GM12878 (cell line): Measurements from ENCODE around the gene PRPSAP2. TPM values are rescaled to one million over a fixed set of nuclear protein-coding genes. Genes with fewer than 3 reads are reported as not detected.

Source experiments
- ATAC-seq: fragments of 200-7000 bp; cut with Tn5 transposase; 3 replicates; pipeline ENCODE4 v1.9.1; 2020; ENCODE audit warnings: mild to moderate bottlenecking, moderate library complexity
- BruUV-seq: library from RNA; stranded (reverse); fragments of 400-500 nt; replicated peaks from 2 replicates; lab custom pipeline; 2021; lab: Mats Ljungman, UMichigan
- CTCF ChIA-PET: fragments of 300-600 bp; sonication (Branson Sonifier 250); formaldehyde crosslinking; extraction: SDS; loops from one replicate; lab custom pipeline; 2021; ENCODE audit warnings: inconsistent platforms; lab: Yijun Ruan, JAX
- POLR2A ChIA-PET: fragments of 350-600 bp; formaldehyde crosslinking; extraction: SDS; loops from one replicate; lab custom pipeline; 2021; ENCODE audit warnings: inconsistent platforms; lab: Charles Lee
- RAD21 ChIA-PET: fragments of 300-600 bp; sonication (Branson Sonifier 250); formaldehyde crosslinking; loops from one replicate; lab custom pipeline; 2023; ENCODE audit warnings: antibody characterized with exemption; ENCODE audit not compliant: unreplicated experiment; lab: Charles Lee
- SMC1A ChIA-PET: fragments of 300-600 bp; sonication (Branson Sonifier 250); formaldehyde crosslinking; loops from one replicate; lab custom pipeline; 2023; ENCODE audit not compliant: unreplicated experiment, uncharacterized antibody; lab: Charles Lee
- DNase-seq: peaks from one replicate; pipeline ENCODE4 v3.0.0-alpha.2; 2011; ENCODE audit warnings: low read depth, low spot score
- FAIRE-seq: peaks from 3 replicates; lab custom pipeline; 2011; peaks lifted over from hg19 to GRCh38; lab: Jason Lieb, UNC
- H2AFZ ChIP-seq: 2 replicates; pipeline ENCODE4 v1.6.0; 2011; ENCODE audit warnings: low read depth, low read length, control low read depth; ENCODE audit not compliant: control insufficient read depth
- H3K27ac ChIP-seq: 2 replicates; pipeline ENCODE4 v1.5.1; 2011; ENCODE audit warnings: control low read depth; ENCODE audit not compliant: control insufficient read depth, insufficient read depth
- H3K27me3 ChIP-seq, 2 experiments: replicated peaks in 1 of 2; 2 replicates each; pipeline versions ENCODE4 v1.6.0 to v1.6.1; 2011; ENCODE audit warnings: low read length in 1 of 2; ENCODE audit not compliant: control insufficient read depth in 2 of 2, insufficient read depth in 2 of 2
- H3K36me3 ChIP-seq, 2 experiments: 2 replicates each; pipeline ENCODE4 v1.5.1; 2011; ENCODE audit warnings: low read length in 1 of 2; ENCODE audit not compliant: control insufficient read depth in 2 of 2, insufficient read depth in 2 of 2
- H3K4me1 ChIP-seq: 2 replicates; pipeline ENCODE4 v1.6.1; 2011; ENCODE audit warnings: mild to moderate bottlenecking, low read length, moderate library complexity, mixed read lengths; ENCODE audit not compliant: control insufficient read depth, insufficient read depth
- H3K4me2 ChIP-seq: 2 replicates; pipeline ENCODE4 v1.6.0; 2011; ENCODE audit warnings: control low read depth; ENCODE audit not compliant: control insufficient read depth, insufficient read depth
- H3K4me3 ChIP-seq: fragments of 200-600 bp; sonication (generic); 2 replicates; pipeline ENCODE4 v1.5.1; 2016
- H3K79me2 ChIP-seq: 2 replicates; pipeline ENCODE4 v1.6.0; 2011; ENCODE audit warnings: low read length; ENCODE audit not compliant: control insufficient read depth, insufficient read depth
- H3K9ac ChIP-seq: 2 replicates; pipeline ENCODE4 v1.8.0; 2011; ENCODE audit warnings: low read length, control low read depth, mixed read lengths; ENCODE audit not compliant: control insufficient read depth, insufficient read depth
- H3K9me3 ChIP-seq: replicated peaks from 3 replicates; pipeline ENCODE4 v1.5.1; 2011; ENCODE audit warnings: mild to moderate bottlenecking, low read length; ENCODE audit not compliant: control insufficient read depth, insufficient read depth
- H4K20me1 ChIP-seq: 2 replicates; pipeline ENCODE4 v1.6.0; 2011; ENCODE audit not compliant: control insufficient read depth, insufficient read depth
- BACH1 ChIP-seq: fragments of 450-650 bp; IDR thresholded peaks from 2 replicates; pipeline ENCODE4 v1.6.1; 2017; ENCODE audit warnings: mild to moderate bottlenecking, borderline replicate concordance
- BRCA1 ChIP-seq: IDR thresholded peaks from 2 replicates; pipeline ENCODE4 v1.6.1; 2011; ENCODE audit warnings: low read depth, low read length, improper control_type of control experiment
- EED ChIP-seq: sonication (generic); IDR thresholded peaks from 2 replicates; pipeline ENCODE4 v1.6.1; 2016; ENCODE audit warnings: antibody characterized with exemption, low read depth
- FOXK2 ChIP-seq: fragments of 450-650 bp; IDR thresholded peaks from 2 replicates; pipeline ENCODE4 v1.6.1; 2017; ENCODE audit warnings: mild to moderate bottlenecking, moderate library complexity
- GABPA ChIP-seq: IDR thresholded peaks from 2 replicates; pipeline ENCODE4 v1.6.1; 2014; ENCODE audit warnings: antibody characterized with exemption, low read depth, mild to moderate bottlenecking, inconsistent platforms
- HCFC1 ChIP-seq: fragments of 150-350 bp; IDR thresholded peaks from 2 replicates; pipeline ENCODE4 v1.6.1; 2014; ENCODE audit warnings: low read length
- HDAC6 ChIP-seq: fragments of 200-600 bp; sonication (generic); IDR thresholded peaks from one replicate; pipeline ENCODE4 v1.8.0; 2017; ENCODE audit warnings: antibody characterized with exemption; ENCODE audit not compliant: unreplicated experiment
- KLF5 ChIP-seq: fragments of 450-650 bp; IDR thresholded peaks from 2 replicates; pipeline ENCODE4 v1.6.1; 2014; ENCODE audit warnings: mild to moderate bottlenecking; ENCODE audit not compliant: partially characterized antibody
- MTA2 ChIP-seq: fragments of 450-650 bp; IDR thresholded peaks from 2 replicates; pipeline ENCODE4 v1.6.1; 2016; ENCODE audit warnings: low read depth, mild to moderate bottlenecking, moderate library complexity
- NR2C2 ChIP-seq: IDR thresholded peaks from 2 replicates; pipeline ENCODE4 v1.6.1; 2011; ENCODE audit warnings: borderline replicate concordance, low read depth; ENCODE audit not compliant: control insufficient read depth, insufficient read length
- NR2F1 ChIP-seq: fragments of 450-650 bp; conservative IDR thresholded peaks from 2 replicates; pipeline ENCODE4 v1.6.1; 2017; ENCODE audit warnings: mild to moderate bottlenecking
- POLR2AphosphoS5 ChIP-seq: IDR thresholded peaks from 2 replicates; pipeline ENCODE4 v1.6.1; 2011; ENCODE audit warnings: mild to moderate bottlenecking, low read length, inconsistent platforms
- SPI1 ChIP-seq: IDR thresholded peaks from 2 replicates; pipeline ENCODE4 v1.6.1; 2011; ENCODE audit warnings: low read depth, mild to moderate bottlenecking, low read length, moderate library complexity, borderline replicate concordance; ENCODE audit not compliant: insufficient read depth
- SRF ChIP-seq, 2 experiments: IDR thresholded peaks; 2 replicates each; pipeline ENCODE4 v1.6.1; 2011; ENCODE audit warnings: low read depth in 2 of 2, low read length in 2 of 2, mild to moderate bottlenecking in 1 of 2, moderate library complexity in 1 of 2
- USF1 ChIP-seq: IDR thresholded peaks from 2 replicates; pipeline ENCODE4 v1.6.1; 2011; ENCODE audit warnings: borderline replicate concordance, low read depth, mild to moderate bottlenecking, moderate library complexity, mixed read lengths, low read length; ENCODE audit not compliant: insufficient read depth; ENCODE audit errors: extremely low read length
- ZBTB33 ChIP-seq: fragments of 450-650 bp; IDR thresholded peaks from 2 replicates; pipeline ENCODE4 v1.6.1; 2017; ENCODE audit warnings: mild to moderate bottlenecking
- WGBS: methylation state at CpG from one replicate; pipeline ENCODE4 v1.1.6; 2016; ENCODE audit warnings: low lambda C conversion rate; ENCODE audit not compliant: insufficient replicate concordance, insufficient coverage; ENCODE audit errors: missing lambda C conversion rate; 5-methylcytosine and 5-hydroxymethylcytosine counted together
- in situ Hi-C: fragments of 300-500 bp; cut with MboI; formaldehyde crosslinking; loops from 9 replicates; pipeline ENCODE4 v1.14.3; 2018; ENCODE audit warnings: mixed read lengths
- intact Hi-C: fragments of 100-400 bp; cut with micrococcal nuclease; formaldehyde crosslinking; loops from one replicate; pipeline ENCODE4 v1.14.2; 2022; ENCODE audit not compliant: unreplicated experiment
- polyA plus RNA-seq, 11 experiments: library from polyadenylated mRNA; depleted of rRNA in 4 of 11; unstranded in 6 of 11; stranded (reverse) in 5 of 11; fragments of >200 nt; fragmentation: Nextera tagmentation in 4 of 11; fragmentation: Illumina TruSeq in 1 of 11; extraction: Ambion mirVana in 4 of 11; extraction: Trizol in 1 of 11; gene quantifications; 1 replicate in 1 of 11; 2 replicates in 10 of 11; pipeline versions ENCODE4 v1.2.1 to v1.2.3, GENCODE V29; 2011 to 2016; ENCODE audit warnings: inconsistent platforms in 2 of 11, missing spikeins in 2 of 11, low read depth in 1 of 11
- total RNA-seq, 4 experiments: library from RNA; depleted of rRNA in 3 of 4; stranded (reverse); fragments of >200 nt in 3 of 4; fragmentation: Illumina TruSeq in 1 of 4; extraction: Trizol in 1 of 4; gene quantifications; 2 replicates each; pipeline versions ENCODE4 v1.2.1 to v1.2.3, GENCODE V29; 2013 to 2021
- TF ChIP-seq, protein P1 (sequence below): fragments of 450-650 bp; IDR thresholded peaks from 2 replicates; pipeline ENCODE4 v1.6.1; 2017; ENCODE audit warnings: mild to moderate bottlenecking, moderate library complexity

Gene PRPSAP2
- total and polyA plus RNA-seq, 10 of the 15 experiments (the other 5 are each of a cell fraction or from before 2014, with no cell fraction given) = 33.2 to 102 (median 83.8) TPM

- FAIRE-seq (no peak), ATAC-seq (no peak), DNase-seq (no peak)
- H2AFZ ChIP-seq = no peak overlapping the region
- H3K4me2 ChIP-seq = no peak overlapping the region
- in situ Hi-C loops (no loop called here), intact Hi-C loops (no loop called here)
- H3K79me2 ChIP-seq = no peaks in the 10 kb centered on the region
- H3K4me1 ChIP-seq = peaks cover 10% of the 10 kb centered on the region
- H3K9me3 ChIP-seq = no peaks in the 10 kb centered on the region
- RAD21 ChIA-PET = no interaction called here
- 71% methylated on average over 23 of the region's 23 CpGs for WGBS
- H3K9ac ChIP-seq = no peak overlapping the region
- SMC1A ChIA-PET = interaction anchor here (0.9 kb wide), 1 partner anchor 15 kb away, joined by 4 read pairs; no protein-coding TSS in a partner anchor
- no peak overlapping the region for H3K27ac ChIP-seq
- no peaks in the 10 kb centered on the region for H4K20me1 ChIP-seq
- CTCF ChIA-PET = no interaction called here
- TF ChIP-seq MTA2 (no peak), FOXK2 (no peak), NR2F1 (no peak), BACH1 (no peak), NR2C2 (no peak), POLR2AphosphoS5 (no peak), EED (no peak), USF1 (no peak), KLF5 (no peak), HCFC1 (no peak), SPI1 (no peak), GABPA (no peak), ZBTB33 (no peak), BRCA1 (no peak), HDAC6 (no peak), SRF (IDR thresholded peaks at IDR 0.05; ENCODE audit: low read depth in 2 of 2, low read length in 2 of 2) (no peak)
- TF ChIP-seq, protein P1, sequence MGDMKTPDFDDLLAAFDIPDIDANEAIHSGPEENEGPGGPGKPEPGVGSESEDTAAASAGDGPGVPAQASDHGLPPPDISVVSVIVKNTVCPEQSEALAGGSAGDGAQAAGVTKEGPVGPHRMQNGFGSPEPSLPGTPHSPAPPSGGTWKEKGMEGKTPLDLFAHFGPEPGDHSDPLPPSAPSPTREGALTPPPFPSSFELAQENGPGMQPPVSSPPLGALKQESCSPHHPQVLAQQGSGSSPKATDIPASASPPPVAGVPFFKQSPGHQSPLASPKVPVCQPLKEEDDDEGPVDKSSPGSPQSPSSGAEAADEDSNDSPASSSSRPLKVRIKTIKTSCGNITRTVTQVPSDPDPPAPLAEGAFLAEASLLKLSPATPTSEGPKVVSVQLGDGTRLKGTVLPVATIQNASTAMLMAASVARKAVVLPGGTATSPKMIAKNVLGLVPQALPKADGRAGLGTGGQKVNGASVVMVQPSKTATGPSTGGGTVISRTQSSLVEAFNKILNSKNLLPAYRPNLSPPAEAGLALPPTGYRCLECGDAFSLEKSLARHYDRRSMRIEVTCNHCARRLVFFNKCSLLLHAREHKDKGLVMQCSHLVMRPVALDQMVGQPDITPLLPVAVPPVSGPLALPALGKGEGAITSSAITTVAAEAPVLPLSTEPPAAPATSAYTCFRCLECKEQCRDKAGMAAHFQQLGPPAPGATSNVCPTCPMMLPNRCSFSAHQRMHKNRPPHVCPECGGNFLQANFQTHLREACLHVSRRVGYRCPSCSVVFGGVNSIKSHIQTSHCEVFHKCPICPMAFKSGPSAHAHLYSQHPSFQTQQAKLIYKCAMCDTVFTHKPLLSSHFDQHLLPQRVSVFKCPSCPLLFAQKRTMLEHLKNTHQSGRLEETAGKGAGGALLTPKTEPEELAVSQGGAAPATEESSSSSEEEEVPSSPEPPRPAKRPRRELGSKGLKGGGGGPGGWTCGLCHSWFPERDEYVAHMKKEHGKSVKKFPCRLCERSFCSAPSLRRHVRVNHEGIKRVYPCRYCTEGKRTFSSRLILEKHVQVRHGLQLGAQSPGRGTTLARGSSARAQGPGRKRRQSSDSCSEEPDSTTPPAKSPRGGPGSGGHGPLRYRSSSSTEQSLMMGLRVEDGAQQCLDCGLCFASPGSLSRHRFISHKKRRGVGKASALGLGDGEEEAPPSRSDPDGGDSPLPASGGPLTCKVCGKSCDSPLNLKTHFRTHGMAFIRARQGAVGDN = no peak
- H3K27me3 ChIP-seq = no peaks in the 10 kb centered on the region
- POLR2A ChIA-PET = interaction anchor here (0.9 kb wide), 1 partner anchor 105 kb away, joined by 3 read pairs; no protein-coding TSS in a partner anchor
- no peaks in the 10 kb centered on the region for H3K36me3 ChIP-seq
- H3K4me3 ChIP-seq = no peak overlapping the region
- BruUV-seq = no TSS peak
Measured at GRCh38 chr17:18963126-18964017, 105.4 kb downstream of the PRPSAP2 start.
